ENCODE data around the gene HIVEP2. TPM values are rescaled to one million over a fixed set of nuclear protein-coding genes. Genes with fewer than 3 reads are reported as not detected.

The HIVEP2 gene
- total and polyA plus RNA-seq, 2 donors (not counting 3 experiments of a cell fraction or from before 2014, with no cell fraction given): 1.3 to 4.7 TPM

GRCh38 chr6:142764311-142764710 lies 180.7 kb downstream of the HIVEP2 start:
- FAIRE-seq: no peak
- no peaks in the 10 kb centered on the region for H4K20me1 ChIP-seq (replicated peaks; ENCODE audit: control insufficient read depth, extremely low read depth, insufficient read depth, low read length)
- intact Hi-C loops (cut with micrococcal nuclease): no loop called here

More at GRCh38 chr6:142764311-142764710, 180.7 kb downstream of the HIVEP2 start:
- Histone ChIP-seq H3K27me3 (ENCODE audit: control insufficient read depth in 2 of 2, insufficient read depth in 2 of 2, low read length in 2 of 2) (no peaks in the 10 kb centered on the region), H3K27ac (ENCODE audit: insufficient read depth, low read depth, low read length) (no peak overlapping the region), H3K79me2 (ENCODE audit: control insufficient read depth, insufficient read depth, low read length) (no peaks in the 10 kb centered on the region), H3K9me3 (replicated peaks; ENCODE audit: control insufficient read depth, insufficient read depth, low read length) (no peaks in the 10 kb centered on the region), H3K36me3 (ENCODE audit: control insufficient read depth in 2 of 2, extremely low read depth in 1 of 2, insufficient read depth in 2 of 2, low read length in 2 of 2) (no peaks in the 10 kb centered on the region), H3K4me3 (replicated peaks in 1 of 3; ENCODE audit: insufficient read depth in 1 of 3, low read depth in 1 of 3, low read length in 3 of 3) (no peak overlapping the region), H3K4me1 (ENCODE audit: control insufficient read depth, extremely low read depth, insufficient read depth, low read length) (peaks cover 16% of the 10 kb centered on the region), H3K9me1 (replicated peaks; ENCODE audit: control insufficient read depth, extremely low read depth, insufficient read depth, low read length) (no peaks in the 10 kb centered on the region), H2AFZ (ENCODE audit: low read depth, low read length) (no peak overlapping the region), H3K4me2 (ENCODE audit: insufficient read depth, low read length) (no peak overlapping the region), H3K9ac (replicated peaks; ENCODE audit: extremely low read depth, insufficient read depth, low read length) (no peak overlapping the region)
- POLR2A ChIA-PET: no interaction called here
- BruUV-seq (replicated peaks): no TSS peak
- no peak for DNase-seq (ENCODE audit: low read depth, low spot score)
- dilution Hi-C loops (cut with MboI; ENCODE audit: extremely low pct_ligation_motif_present, low sequenced_read_pairs): no loop called here
- CTCF ChIA-PET: interaction anchor here (0.8 kb wide), 1 partner anchor 11 kb away, joined by 4 read pairs; no protein-coding TSS in a partner anchor
- TF ChIP-seq EZH2 (IDR thresholded peaks at IDR 0.05; ENCODE audit: borderline replicate concordance, low read depth, low read length, severe bottlenecking) (no peak), CTCF (IDR thresholded peaks at IDR 0.05; ENCODE audit: extremely low read depth in 1 of 2, insufficient read depth in 1 of 2, low read depth in 1 of 2, low read length in 2 of 2) (no peak), POLR2A (IDR thresholded peaks at IDR 0.05; ENCODE audit: low read depth, low read length) (no peak), FOS (IDR thresholded peaks at IDR 0.05; ENCODE audit: borderline replicate concordance, insufficient read depth, low read length) (no peak), GATA2 (IDR thresholded peaks at IDR 0.05; ENCODE audit: insufficient read depth, insufficient read length, low read depth, low read length) (no peak), MYC (IDR thresholded peaks at IDR 0.05; ENCODE audit: low read depth, low read length) (no peak), JUN (IDR thresholded peaks at IDR 0.05; ENCODE audit: borderline replicate concordance, insufficient read depth, insufficient read length, low read depth) (no peak), POLR2AphosphoS5 (IDR thresholded peaks at IDR 0.05; ENCODE audit: insufficient read depth, low read depth, low read length) (no peak)
- TF ChIP-seq, protein P1, sequence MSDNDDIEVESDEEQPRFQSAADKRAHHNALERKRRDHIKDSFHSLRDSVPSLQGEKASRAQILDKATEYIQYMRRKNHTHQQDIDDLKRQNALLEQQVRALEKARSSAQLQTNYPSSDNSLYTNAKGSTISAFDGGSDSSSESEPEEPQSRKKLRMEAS (IDR thresholded peaks at IDR 0.05; ENCODE audit: insufficient read depth, insufficient read length): no peak
